HG02571 (cell line): Measurements from ENCODE around the gene MYO7B.

Experiments
- ATAC-seq: cut with Tn5 transposase; IDR thresholded peaks from one replicate; pipeline ENCODE4 v1.9.1; 2021; ENCODE audit warnings: mild to moderate bottlenecking, moderate library complexity; ENCODE audit not compliant: unreplicated experiment

MYO7B gene

GRCh38 chr2:127646487-127647241, 111.2 kb downstream of the MYO7B start:
- ATAC-seq, result no peak

- no peak for ATAC-seq
Measured at GRCh38 chr2:127647242-127648190, 112.0 kb downstream of the MYO7B start.

GRCh38 chr2:127648321-127648720, 112.8 kb downstream of the MYO7B start:
- no peak for ATAC-seq

GRCh38 chr2:127649100-127649611, 113.7 kb downstream of the MYO7B start:
- no peak for ATAC-seq

- ATAC-seq, result peak; percentile 54
Measured at GRCh38 chr2:127649684-127650040, 114.2 kb downstream of the MYO7B start.

- no peak for ATAC-seq
Measured at GRCh38 chr2:127650041-127650784, 114.7 kb downstream of the MYO7B start.

- ATAC-seq, result no peak
Measured at GRCh38 chr2:127650785-127651380, 115.4 kb downstream of the MYO7B start.

GRCh38 chr2:127651381-127651809, 115.9 kb downstream of the MYO7B start:
- ATAC-seq, result no peak

- no peak for ATAC-seq
Measured at GRCh38 chr2:127651971-127652550, 116.6 kb downstream of the MYO7B start.

GRCh38 chr2:127652786-127653357, 117.4 kb downstream of the MYO7B start:
- no peak for ATAC-seq

- ATAC-seq, result no peak
Measured at GRCh38 chr2:127653421-127654083, 118.1 kb downstream of the MYO7B start.

- ATAC-seq, result no peak
Measured at GRCh38 chr2:127654084-127654837, 118.8 kb downstream of the MYO7B start.

GRCh38 chr2:127654838-127655175, 119.3 kb downstream of the MYO7B start:
- ATAC-seq, result no peak

- no peak for ATAC-seq
Measured at GRCh38 chr2:127655209-127656073, 120.0 kb downstream of the MYO7B start.

- no peak for ATAC-seq
Measured at GRCh38 chr2:127656569-127657231, 121.2 kb downstream of the MYO7B start.

- ATAC-seq, result no peak
Measured at GRCh38 chr2:127657232-127657595, 121.7 kb downstream of the MYO7B start.

GRCh38 chr2:127658146-127658545, 122.7 kb downstream of the MYO7B start:
- ATAC-seq, result no peak
